NOMO-1 treated with DMSO at 0.1 percent for 48 hours (cell line): ENCODE data around the gene NBPF3.
A peak's percentile ranks its signal among the peaks of the same experiment; 100 is the strongest.
"Not testable (repeated sequence)": the region's sequence is repeated elsewhere in the genome, so short reads cannot be mapped to it uniquely, and the experiment has no call there.

Experiments
- DNase-seq: peaks from one replicate; lab custom pipeline; 2025; ENCODE audit not compliant: unreplicated experiment; lab: John Stamatoyannopoulos, UW

Gene NBPF3, protein sequence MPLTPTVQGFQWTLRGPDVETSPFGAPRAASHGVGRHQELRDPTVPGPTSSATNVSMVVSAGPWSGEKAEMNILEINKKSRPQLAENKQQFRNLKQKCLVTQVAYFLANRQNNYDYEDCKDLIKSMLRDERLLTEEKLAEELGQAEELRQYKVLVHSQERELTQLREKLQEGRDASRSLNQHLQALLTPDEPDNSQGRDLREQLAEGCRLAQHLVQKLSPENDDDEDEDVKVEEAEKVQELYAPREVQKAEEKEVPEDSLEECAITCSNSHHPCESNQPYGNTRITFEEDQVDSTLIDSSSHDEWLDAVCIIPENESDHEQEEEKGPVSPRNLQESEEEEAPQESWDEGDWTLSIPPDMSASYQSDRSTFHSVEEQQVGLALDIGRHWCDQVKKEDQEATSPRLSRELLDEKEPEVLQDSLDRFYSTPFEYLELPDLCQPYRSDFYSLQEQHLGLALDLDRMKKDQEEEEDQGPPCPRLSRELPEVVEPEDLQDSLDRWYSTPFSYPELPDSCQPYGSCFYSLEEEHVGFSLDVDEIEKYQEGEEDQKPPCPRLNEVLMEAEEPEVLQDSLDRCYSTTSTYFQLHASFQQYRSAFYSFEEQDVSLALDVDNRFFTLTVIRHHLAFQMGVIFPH

DNA sequence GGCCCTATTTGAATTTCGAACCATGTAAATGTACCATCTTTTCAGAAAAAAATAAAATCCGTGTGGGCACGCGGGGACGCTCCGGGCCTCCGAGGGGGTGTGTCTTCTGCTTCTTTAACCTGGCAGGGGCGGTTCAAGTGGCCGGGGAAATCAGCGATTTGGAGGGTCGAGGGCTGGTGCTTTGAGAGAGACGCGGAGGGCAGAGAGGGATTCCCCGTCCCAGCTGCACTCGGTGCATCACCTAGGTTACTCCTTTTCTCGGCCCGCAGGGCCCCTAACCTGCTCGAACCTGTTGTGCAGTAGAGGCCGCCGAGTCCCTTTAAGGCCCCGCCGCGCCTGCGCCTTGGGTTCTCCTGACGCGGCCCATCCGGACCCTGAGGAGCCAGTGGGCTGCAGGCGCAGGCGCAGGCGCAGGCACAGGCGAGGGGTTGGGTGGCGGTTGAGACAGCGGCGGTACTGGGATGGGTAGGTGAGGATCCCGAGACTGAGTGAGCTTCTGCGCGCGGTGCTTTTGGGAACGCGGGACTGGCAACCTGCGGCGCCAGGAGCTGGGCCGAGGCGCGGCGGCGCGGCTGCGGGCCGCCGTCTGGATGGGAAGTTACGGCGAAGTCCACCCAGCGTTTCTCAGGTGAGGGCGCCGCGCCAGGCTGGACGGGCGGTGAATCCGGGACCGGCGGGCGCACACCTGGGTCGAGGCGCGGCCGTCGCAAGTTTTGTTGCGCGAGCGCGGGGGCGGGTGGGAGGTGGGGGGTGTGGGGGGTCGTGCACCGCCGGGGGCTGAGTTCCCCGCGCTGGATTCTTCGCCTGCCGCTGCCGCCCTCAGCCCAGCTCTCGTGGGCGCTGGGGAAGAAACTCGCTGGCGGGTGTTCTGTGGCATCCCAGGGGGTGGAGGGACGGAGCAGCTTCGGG is at the start of gene NBPF3:
TSS of gene NBPF3 (plus strand) at position 417 of the 909 bp plus-strand sequence. CDS start 4,950 bp downstream, outside the sequence.
- peak; percentile 17 for DNase-seq

DNA sequence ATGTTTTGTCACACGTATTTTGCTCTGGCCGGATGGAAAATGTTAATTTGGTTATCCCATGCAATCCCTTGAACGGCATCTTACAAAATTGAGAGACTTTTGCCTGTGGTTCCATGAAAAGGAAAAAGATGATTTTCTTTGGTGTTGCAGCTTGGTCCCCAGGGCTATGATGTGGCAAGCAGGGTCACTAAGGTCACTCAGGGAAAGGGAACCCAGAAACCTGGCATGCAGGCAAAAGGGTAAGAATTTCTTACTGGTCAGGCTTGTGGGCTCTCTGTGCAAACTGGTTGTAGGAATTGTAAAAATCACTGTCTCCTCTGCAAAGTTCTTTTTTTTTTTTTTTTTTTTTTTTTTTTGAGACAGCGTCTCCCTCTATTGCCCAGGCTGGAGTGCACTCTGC is 48.4 kb upstream of the NBPF3 start:
- no peak for DNase-seq

DNA sequence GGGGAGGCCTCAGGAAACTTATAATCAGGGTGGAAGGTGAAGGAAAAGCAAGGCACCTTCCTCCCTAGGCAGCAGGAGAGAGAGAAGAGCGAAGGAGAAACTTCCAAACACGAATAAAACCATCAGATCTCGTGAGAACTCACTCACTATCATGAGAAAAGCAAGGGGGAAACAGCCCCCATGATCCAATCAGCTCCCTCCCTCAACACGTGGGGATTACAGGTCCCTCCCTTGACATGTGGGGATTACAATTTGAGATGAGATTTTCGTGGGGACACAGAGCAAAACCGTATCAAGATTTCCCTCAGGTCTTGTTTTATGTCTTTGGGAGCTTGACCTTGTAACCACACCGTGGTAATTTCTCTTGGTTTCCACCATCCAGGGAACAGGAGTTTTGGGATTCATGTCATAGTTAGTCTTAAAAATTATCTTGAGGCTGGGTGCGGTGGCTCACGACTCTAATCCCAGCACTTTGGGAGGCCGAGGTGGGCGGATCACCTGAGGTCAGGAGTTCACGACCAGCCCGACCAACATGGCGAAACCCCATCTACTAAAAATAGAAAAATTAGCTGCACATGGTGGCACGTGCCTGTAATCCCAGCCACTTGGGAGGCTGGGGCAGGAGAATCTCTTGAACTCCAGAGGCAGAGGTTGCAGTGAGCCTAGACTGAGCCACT is 47.2 kb upstream of the NBPF3 start:
- no peak for DNase-seq

DNA sequence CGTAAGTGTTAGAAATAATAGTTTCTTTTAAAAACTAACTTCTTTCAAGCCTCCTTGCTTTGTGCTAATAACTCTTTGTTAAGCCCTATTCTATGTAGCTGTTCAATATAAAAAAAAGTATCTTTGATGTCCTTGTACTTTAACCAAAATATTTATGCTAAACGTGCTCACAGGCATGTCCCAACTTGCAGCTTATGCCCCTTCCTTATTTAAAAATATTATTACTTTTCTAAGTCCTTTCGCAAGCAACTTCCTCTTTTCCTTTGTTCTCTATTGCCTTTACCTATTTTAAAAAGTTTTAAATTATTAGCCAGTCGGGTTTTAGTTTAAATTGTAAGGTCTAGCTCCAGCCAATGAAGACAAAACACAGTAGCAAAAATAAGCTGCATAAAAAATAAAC is 43.4 kb upstream of the NBPF3 start:
- peak; percentile 65 for DNase-seq

DNA sequence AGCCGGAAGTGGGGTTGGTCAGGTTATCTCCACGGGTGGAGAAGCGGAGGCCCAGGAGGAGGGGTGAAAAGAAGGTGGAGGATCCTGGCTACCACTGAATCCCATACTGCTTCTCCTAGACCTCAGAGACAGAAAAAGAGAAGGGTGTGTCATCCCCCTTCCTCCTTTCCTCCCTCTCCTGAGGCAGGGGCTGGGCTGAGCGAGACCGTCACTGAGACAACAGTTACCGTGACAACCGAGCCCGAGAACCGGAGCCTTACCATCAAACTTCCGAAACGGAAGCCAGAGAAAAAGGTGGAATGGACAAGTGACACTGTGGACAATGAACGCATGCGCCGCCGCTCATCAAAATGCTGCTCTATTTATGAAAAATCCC is 42.1 kb upstream of the NBPF3 start:
- no peak for DNase-seq

DNA sequence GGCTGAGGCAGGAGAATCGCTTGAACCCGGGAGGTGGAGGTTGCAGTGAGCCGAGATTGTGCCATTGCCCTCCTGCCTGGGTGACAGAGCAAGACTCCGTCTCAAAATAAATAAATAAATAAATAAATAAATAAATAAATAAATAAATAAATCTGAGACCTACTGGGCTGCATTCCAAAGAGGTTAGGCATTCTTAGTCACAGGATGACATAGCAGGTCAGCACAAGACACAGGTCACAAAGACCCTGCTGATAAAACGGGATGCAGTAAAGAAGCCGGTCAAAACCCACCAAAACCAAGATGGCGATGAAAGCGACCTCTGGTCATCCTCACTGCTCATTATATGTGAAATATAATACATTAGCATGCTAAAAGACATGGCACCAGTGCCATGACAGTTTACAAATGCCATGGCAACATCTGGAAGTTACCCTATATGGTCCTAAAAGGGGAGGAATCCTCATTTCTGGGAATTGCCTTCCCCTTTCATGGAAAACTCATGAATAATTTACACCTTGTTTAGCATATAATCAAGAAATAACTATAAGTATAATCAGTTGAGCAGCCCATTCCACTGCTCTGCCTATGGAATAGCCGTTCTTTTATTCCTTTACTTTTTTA is 38.1 kb upstream of the NBPF3 start:
- DNase-seq: not testable (repeated sequence)

DNA sequence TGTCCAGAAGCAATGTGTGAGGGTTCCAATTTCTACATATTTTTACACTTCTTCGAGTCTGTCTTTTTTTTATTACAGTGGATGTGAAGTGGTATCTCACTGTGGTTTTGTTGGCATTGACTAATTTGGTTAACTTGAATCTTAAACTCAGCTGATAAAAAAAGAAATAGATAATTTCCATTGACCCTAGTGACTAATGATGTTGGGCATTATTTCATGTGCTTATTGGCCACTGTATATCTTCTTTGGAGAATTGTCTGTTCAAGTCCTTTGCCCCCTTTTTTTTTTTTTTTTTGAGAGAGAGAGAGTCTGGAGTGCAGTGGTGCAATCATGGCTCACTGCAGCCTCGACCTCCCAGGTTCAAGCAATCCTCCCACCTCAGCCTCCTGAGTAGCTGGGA is 33.3 kb upstream of the NBPF3 start:
- no peak for DNase-seq

DNA sequence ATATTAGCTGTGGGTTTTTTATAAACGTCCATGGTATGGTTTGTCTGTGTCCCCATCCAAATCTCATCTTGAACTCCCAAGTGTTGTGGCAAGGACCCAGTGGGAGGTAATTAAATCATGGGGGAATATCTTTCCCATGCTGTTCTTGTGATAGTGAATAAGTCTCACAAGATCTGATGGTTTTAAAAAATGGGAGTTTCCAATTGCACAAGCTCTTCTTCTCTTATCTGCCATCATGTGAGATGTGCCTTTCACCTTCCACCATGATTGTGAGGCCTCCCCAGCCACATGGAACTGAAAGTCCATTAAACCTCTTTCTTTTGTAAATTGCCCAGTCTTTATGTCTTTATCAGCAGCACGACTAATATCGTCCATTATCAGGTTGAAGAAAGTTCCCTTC is 30.0 kb upstream of the NBPF3 start:
- not testable (repeated sequence) for DNase-seq

DNA sequence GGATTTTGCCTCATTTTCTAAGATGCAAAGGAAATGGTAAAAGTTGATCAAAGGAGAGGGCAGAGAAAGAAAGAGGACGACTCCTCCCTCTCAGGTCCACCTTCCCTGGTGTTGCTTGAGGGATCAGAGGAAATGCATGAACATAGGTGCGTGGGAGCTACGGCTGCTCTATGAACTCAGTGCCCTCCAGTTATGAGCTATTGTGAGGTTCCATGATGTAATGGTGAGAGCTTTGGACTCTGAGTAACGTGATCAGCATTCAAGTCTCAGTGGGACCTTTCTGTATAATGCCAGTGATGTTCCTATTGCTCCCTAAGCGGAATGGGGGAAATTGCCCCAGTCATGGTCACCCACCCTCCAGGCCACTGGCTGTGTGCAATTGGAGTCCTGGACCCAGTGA is 25.9 kb upstream of the NBPF3 start:
- DNase-seq: no peak

DNA sequence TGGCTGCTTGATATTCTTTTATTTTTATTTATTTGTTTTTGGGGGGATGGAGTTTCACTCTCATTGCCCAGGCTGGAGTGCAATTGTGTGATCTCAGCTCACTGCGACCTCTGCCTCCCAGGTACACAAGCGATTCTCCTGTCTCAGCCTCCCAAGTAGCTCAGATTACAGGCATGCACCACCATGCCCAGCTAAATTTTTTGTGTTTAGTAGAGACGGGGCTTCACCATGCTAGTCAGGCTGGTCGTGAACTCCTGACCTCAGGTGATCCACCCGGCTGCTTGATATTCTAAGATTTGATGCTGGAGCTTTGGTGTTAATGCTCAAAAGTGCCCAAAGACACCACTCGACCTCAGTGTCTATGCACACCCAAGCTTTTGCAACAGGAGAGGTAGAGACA is 19.6 kb upstream of the NBPF3 start:
- DNase-seq: not testable (repeated sequence)

DNA sequence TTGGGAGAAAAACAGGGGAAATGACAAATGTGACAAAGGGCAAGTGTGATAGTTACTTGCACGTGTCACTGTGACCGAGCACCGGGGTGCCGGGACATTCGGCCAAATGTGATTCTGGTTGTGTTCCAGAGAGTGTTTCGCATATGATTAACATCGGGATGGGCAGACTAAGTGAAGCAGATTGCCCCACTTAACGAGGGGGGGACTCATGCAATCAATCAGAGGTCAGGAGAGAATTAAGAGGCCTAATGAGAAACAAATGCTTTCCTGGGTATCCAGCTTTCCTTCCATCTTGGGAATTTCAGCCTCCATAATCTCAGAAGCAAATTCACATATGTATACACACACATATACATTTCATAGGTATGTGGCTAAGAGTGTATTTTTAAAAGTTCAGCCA is 18.6 kb upstream of the NBPF3 start:
- DNase-seq: not testable (repeated sequence)

DNA sequence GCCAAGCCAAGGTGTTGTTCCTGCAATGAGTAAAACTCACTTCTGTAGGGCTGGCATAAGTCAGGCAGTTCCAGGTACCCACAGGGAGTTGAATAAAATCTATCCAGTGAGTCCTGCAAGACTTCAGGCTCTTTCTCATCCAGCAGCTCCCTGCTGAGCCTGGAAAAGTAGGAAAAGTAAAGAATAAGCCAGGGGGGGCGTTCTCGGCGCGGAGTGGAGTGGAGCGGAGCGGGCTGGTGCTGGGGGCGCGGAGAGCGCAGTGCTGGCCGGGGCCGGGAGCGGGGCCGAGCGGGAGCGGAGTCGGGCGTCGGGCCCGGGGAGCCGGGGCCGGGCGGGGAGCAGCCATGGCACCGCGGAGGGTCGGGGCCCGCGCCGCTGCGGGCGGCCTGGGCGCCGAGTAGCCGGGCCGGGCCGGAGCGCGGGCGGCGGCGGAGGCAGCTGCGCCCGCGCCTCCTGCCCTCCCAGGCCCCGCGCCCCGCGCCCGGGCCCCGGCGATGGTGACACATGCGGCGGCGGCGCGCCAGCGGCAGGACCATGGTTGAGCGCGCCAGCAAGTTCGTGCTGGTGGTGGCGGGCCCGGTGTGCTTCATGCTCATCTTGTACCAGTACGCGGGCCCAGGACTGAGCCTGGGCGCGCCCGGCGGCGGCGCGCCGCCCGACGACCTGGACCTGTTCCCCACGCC is 12.0 kb upstream of the NBPF3 start:
- DNase-seq: not testable (repeated sequence)

DNA sequence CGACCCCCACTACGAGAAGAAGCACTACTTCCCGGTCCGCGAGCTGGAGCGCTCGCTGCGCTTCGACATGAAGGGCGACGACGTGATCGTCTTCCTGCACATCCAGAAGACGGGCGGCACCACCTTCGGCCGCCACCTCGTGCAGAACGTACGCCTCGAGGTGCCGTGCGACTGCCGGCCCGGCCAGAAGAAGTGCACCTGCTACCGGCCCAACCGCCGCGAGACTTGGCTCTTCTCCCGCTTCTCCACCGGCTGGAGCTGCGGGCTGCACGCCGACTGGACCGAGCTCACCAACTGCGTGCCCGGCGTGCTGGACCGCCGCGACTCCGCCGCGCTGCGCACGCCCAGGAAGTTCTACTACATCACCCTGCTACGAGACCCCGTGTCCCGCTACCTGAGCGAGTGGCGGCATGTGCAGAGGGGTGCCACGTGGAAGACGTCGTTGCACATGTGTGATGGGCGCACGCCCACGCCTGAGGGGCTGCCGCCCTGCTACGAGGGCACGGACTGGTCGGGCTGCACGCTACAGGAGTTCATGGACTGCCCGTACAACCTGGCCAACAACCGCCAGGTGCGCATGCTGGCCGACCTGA is 11.4 kb upstream of the NBPF3 start:
- not testable (repeated sequence) for DNase-seq

DNA sequence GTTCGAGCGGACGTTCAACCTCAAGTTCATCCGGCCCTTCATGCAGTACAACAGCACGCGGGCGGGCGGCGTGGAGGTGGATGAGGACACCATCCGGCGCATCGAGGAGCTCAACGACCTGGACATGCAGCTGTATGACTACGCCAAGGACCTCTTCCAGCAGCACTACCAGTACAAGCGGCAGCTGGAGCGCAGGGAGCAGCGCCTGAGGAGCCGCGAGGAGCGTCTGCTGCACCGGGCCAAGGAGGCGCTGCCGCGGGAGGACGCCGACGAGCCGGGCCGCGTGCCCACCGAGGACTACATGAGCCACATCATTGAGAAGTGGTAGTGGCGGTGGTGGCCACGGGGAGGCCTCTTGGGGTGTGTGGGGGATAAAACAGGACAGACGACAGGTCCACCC is 10.7 kb upstream of the NBPF3 start:
- not testable (repeated sequence) for DNase-seq

DNA sequence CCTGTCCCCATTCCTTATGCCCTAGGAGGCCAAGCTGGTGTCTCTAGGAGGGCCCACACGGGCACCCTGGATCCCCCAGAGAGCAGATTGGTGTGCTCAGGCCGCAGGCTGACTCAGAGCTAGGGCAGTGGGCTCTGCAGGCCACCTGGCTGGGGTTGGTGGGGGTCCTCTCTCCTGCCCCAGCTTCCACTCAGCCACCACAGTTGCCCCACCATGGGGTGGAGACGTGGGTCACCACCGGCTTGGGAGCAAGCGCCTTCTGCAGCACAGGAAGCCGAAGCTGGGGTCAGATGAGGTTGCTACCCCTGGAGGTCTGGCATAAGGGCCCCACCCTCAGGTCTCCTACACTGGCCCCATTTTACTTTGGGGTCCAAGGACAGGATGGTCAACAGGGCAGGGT is 9.1 kb upstream of the NBPF3 start:
- not testable (repeated sequence) for DNase-seq

DNA sequence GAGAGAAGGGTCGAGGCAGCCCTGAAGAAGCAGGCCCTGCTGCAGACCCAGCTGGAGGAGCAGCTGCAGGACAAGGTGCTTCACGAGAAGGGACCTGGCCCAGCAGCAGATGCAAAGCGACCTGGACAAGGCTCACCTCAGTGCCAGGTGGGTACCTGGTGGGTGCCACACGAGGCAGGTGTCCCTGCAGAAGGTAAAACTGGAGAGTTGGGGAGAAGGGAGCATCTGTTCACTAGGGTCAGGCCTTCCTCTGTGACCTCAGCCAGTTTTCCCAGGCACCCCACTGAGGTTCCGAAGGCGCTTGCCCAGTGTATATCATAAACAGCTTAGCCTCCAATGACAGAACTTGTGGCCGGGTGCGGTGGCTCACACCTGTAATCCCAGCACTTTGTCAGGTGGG is 5.5 kb upstream of the NBPF3 start:
- no peak for DNase-seq

DNA sequence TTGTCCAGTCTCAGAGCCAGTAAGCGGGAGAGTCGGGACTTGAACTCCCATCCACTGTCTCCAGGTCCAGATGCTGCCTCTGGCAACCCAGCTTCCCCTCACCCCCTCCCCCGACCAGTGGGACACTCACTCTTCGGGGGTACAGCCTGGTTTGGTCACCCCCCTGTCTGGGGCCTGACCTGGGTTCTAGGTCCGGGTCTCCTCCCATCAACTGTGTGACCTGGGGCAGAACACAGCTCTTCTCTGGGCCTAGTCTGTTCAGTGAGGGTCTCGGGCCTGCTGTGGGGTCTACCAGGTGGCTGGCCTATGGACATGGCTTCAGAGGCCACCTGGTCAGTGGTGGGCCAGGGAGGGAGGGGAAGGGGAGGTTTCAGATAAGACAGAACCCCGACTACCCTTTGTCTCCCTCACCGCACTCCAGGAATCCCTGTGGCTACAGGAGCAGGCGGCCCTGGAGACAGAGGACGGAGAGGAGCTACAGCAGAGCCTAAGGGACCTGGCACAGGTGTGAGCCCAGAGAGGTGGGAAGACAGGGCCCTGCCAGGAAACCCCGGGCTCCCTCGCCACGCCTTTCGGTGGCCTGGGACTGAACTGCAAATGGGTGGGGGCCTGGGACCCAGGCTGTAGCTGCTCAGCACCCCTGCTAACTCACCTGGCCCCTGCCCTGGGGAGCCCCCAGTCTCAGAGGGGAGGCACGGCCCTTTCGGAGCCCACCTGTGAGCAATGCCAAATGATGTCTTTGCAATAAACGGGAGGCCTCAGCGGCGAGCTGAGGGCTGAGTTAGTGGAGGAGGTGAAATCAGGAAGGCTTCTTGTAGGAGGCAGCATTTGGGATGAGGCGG is 4.1 kb upstream of the NBPF3 start:
- no peak for DNase-seq

DNA sequence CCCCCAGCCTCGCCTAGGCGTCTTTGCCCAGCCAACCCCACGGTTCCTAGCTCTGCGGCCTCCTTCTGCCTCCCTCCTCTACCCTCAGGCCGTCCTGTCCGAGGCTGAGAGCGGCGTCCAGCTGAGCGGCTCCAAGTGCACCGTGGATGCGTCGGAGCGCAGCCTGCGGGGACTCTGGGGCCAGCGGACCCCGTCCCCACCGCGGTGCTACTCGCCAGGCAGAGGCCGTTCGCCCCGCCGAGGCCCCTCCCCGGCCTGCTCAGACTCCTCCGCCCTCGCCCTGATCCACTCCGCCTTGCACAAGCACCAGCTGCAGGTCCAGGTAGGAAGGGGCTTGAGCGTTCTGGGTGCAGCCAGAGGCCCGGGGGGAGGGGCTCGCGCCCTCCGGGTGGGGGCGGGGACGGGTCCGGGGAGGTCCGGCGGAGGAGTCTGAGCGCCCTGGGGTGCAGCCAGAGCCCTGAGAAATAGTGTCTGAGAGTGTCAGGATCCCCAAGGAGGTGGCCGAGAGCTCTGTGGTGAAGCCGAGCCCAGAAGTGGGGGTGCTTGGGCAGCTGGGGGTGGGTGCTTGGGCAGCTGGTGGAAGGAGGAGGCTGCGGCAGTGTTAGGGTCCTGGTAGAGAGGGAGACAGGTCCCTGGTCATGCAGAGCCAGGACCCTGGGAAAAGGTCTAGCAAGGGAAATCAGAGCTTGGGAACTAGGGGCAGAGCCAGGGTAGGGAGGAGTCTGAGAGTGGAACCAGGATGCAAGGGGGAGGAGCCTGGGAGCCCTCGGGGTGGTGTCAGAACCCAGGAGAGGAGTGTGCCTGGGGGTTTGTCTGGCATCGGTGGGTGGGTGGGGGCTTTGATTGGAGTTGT is 3.2 kb upstream of the NBPF3 start:
- no peak for DNase-seq
